IMR-90 (cell line): ENCODE results near the gene ZNF286A. TPM values are rescaled to one million over a fixed set of nuclear protein-coding genes. Genes with fewer than 3 reads are reported as not detected.

Experiments used
- ATAC-seq: fragments of 200-7000 bp; cut with Tn5 transposase; 2 replicates; pipeline ENCODE4 v1.9.1; 2020; ENCODE audit warnings: low read depth, mild to moderate bottlenecking, moderate library complexity
- BruUV-seq: library from RNA; stranded (reverse); fragments of 400-500 nt; replicated peaks from 2 replicates; lab custom pipeline; 2021; lab: Mats Ljungman, UMichigan
- CTCF ChIA-PET: fragments of 300-600 bp; formaldehyde crosslinking; extraction: SDS; loops from one replicate; lab custom pipeline; 2021; ENCODE audit warnings: antibody characterized with exemption; lab: Yijun Ruan, JAX
- POLR2A ChIA-PET: fragments of 300-600 bp; sonication (Branson Sonifier 250); formaldehyde crosslinking; loops from one replicate; lab custom pipeline; 2022; ENCODE audit warnings: antibody characterized with exemption; ENCODE audit not compliant: unreplicated experiment; lab: Charles Lee
- DNase-seq: peaks from one replicate; pipeline ENCODE4 v3.0.0; 2013
- H2AFZ ChIP-seq: replicated peaks from 2 replicates; pipeline ENCODE3; 2013; ENCODE audit warnings: low read length, mild to moderate bottlenecking; ENCODE audit not compliant: poor library complexity
- H2AK5ac ChIP-seq: 2 replicates; pipeline ENCODE4 v1.6.1; 2013; ENCODE audit warnings: low read depth, low read length, inconsistent platforms
- H2AK9ac ChIP-seq: replicated peaks from 2 replicates; pipeline ENCODE3; 2013; ENCODE audit warnings: mild to moderate bottlenecking, low read depth, low read length, moderate library complexity; ENCODE audit not compliant: poor library complexity
- H2BK120ac ChIP-seq: 2 replicates; pipeline ENCODE4 v1.6.1; 2013; ENCODE audit warnings: low read depth, low read length, inconsistent platforms
- H2BK15ac ChIP-seq: 3 replicates; pipeline ENCODE4 v1.6.1; 2013; ENCODE audit warnings: low read depth, low read length, inconsistent platforms
- H2BK20ac ChIP-seq: 2 replicates; pipeline ENCODE4 v1.6.1; 2013; ENCODE audit warnings: low read depth, mild to moderate bottlenecking, inconsistent platforms, low read length, moderate library complexity
- H2BK5ac ChIP-seq: 2 replicates; pipeline ENCODE4 v1.6.1; 2013; ENCODE audit warnings: mild to moderate bottlenecking, low read depth, low read length, inconsistent platforms; ENCODE audit not compliant: poor library complexity, severe bottlenecking
- H3K14ac ChIP-seq: replicated peaks from 2 replicates; pipeline ENCODE4 v1.6.1; 2013; ENCODE audit warnings: low read depth, low read length, inconsistent platforms
- H3K18ac ChIP-seq: 2 replicates; pipeline ENCODE4 v1.6.1; 2013; ENCODE audit warnings: low read depth, low read length, control low read depth
- H3K23ac ChIP-seq: 2 replicates; pipeline ENCODE4 v1.6.1; 2013; ENCODE audit warnings: low read depth, low read length, inconsistent platforms
- H3K27ac ChIP-seq: 2 replicates; pipeline ENCODE4 v1.5.1; 2013; ENCODE audit warnings: mild to moderate bottlenecking, control low read depth, low read length; ENCODE audit not compliant: insufficient read depth
- H3K27me3 ChIP-seq: 2 replicates; pipeline ENCODE4 v1.6.1; 2013; ENCODE audit warnings: low read length; ENCODE audit not compliant: control insufficient read depth, insufficient read depth
- H3K36me3 ChIP-seq: 2 replicates; pipeline ENCODE4 v1.6.1; 2013; ENCODE audit warnings: low read length, mixed read lengths; ENCODE audit not compliant: control insufficient read depth, insufficient read depth
- H3K4ac ChIP-seq: 2 replicates; pipeline ENCODE4 v1.6.1; 2013; ENCODE audit warnings: low read depth, low read length, inconsistent platforms
- H3K4me1 ChIP-seq: 2 replicates; pipeline ENCODE4 v1.6.1; 2013; ENCODE audit warnings: low read length, mixed read lengths; ENCODE audit not compliant: control insufficient read depth, insufficient read depth
- H3K4me2 ChIP-seq: 2 replicates; pipeline ENCODE4 v1.6.1; 2013; ENCODE audit warnings: low read depth, mild to moderate bottlenecking, control low read depth, low read length, moderate library complexity
- H3K4me3 ChIP-seq: 2 replicates; pipeline ENCODE4 v1.5.1; 2013; ENCODE audit warnings: low read depth, mild to moderate bottlenecking, control low read depth, low read length, moderate library complexity; ENCODE audit not compliant: insufficient read depth
- H3K56ac ChIP-seq: 2 replicates; pipeline ENCODE4 v1.6.1; 2013; ENCODE audit warnings: low read length, inconsistent platforms; ENCODE audit not compliant: insufficient read depth; ENCODE audit errors: extremely low read depth
- H3K79me1 ChIP-seq, 2 experiments: 2 replicates each; pipeline ENCODE4 v1.6.1; 2013; ENCODE audit warnings: low read length in 2 of 2, inconsistent platforms in 1 of 2, low read depth in 1 of 2
- H3K9ac ChIP-seq: 2 replicates; pipeline ENCODE4 v1.6.1; 2013; ENCODE audit warnings: low read depth, low read length, control low read depth
- H3K9me1 ChIP-seq: 2 replicates; pipeline ENCODE4 v1.6.1; 2013; ENCODE audit warnings: low read length, inconsistent platforms; ENCODE audit not compliant: insufficient read depth
- H3K9me3 ChIP-seq: 2 replicates; pipeline ENCODE4 v1.6.1; 2013; ENCODE audit warnings: low read length; ENCODE audit not compliant: control insufficient read depth, insufficient read depth
- H4K20me1 ChIP-seq: 2 replicates; pipeline ENCODE4 v1.6.1; 2013; ENCODE audit warnings: low read length, inconsistent platforms; ENCODE audit not compliant: insufficient read depth
- H4K5ac ChIP-seq: 2 replicates; pipeline ENCODE4 v1.6.1; 2013; ENCODE audit warnings: mild to moderate bottlenecking, low read depth, low read length, control low read depth
- H4K8ac ChIP-seq, 2 experiments: 2 replicates each; pipeline ENCODE4 v1.6.1; 2013; ENCODE audit warnings: low read depth in 2 of 2, low read length in 2 of 2, control low read depth in 1 of 2, inconsistent platforms in 1 of 2
- H4K91ac ChIP-seq: 2 replicates; pipeline ENCODE4 v1.6.1; 2013; ENCODE audit warnings: low read depth, low read length, inconsistent platforms; ENCODE audit not compliant: insufficient read depth
- BHLHE40 ChIP-seq: fragments of 150-350 bp; IDR thresholded peaks from 2 replicates; pipeline ENCODE4 v1.6.1; 2016; ENCODE audit warnings: mild to moderate bottlenecking, low read depth, low read length
- CEBPB ChIP-seq: IDR thresholded peaks from 2 replicates; pipeline ENCODE4 v1.6.1; 2012; ENCODE audit warnings: low read depth, low read length, improper control_type of control experiment
- MAZ ChIP-seq: IDR thresholded peaks from 2 replicates; pipeline ENCODE4 v1.6.1; 2012; ENCODE audit warnings: low read depth, mild to moderate bottlenecking, low read length, improper control_type of control experiment, moderate library complexity, borderline replicate concordance
- NFE2L2 ChIP-seq: fragments of 150-350 bp; IDR thresholded peaks from 2 replicates; pipeline ENCODE4 v1.6.1; 2016; ENCODE audit warnings: low read depth, mild to moderate bottlenecking, low read length
- RAD21 ChIP-seq: IDR thresholded peaks from 2 replicates; pipeline ENCODE4 v1.6.1; 2012; ENCODE audit warnings: low read length, improper control_type of control experiment
- SMC3 ChIP-seq: fragments of 150-350 bp; IDR thresholded peaks from 2 replicates; pipeline ENCODE4 v1.6.1; 2016; ENCODE audit warnings: low read depth, mild to moderate bottlenecking, antibody characterized with exemption, low read length, moderate library complexity
- WGBS, 2 experiments: methylation state at CpG; one replicate each; pipeline versions ENCODE4 v1.1.5 to v1.1.7; 2013; ENCODE audit warnings: missing lambda C conversion rate in 2 of 2; ENCODE audit not compliant: insufficient read length in 1 of 2; ENCODE audit errors: extremely low coverage in 2 of 2; 5-methylcytosine and 5-hydroxymethylcytosine counted together
- dilution Hi-C: fragments of 300-500 bp; cut with HindIII; formaldehyde crosslinking; loops from one replicate; pipeline ENCODE4 v1.14.3; 2018; ENCODE audit warnings: low sequenced_read_pairs; ENCODE audit not compliant: unreplicated experiment
- in situ Hi-C: fragments of 300-500 bp; cut with MboI; formaldehyde crosslinking; loops from 3 replicates; pipeline ENCODE4 v1.14.3; 2019; ENCODE audit warnings: low sequenced_read_pairs, inconsistent platforms, mixed read lengths
- intact Hi-C: fragments of 100-400 bp; cut with micrococcal nuclease; formaldehyde crosslinking; loops from 2 replicates; pipeline ENCODE4 v1.10.0; 2022
- polyA plus RNA-seq, 3 experiments: library from polyadenylated mRNA; depleted of rRNA; stranded (reverse); fragments of >200 nt; gene quantifications; 2 replicates each; pipeline ENCODE4 v1.2.3, GENCODE V29; 2012; ENCODE audit warnings: low replicate concordance in 1 of 3
- total RNA-seq: library from RNA; depleted of rRNA; stranded (reverse); fragments of >200 nt; gene quantifications from 2 replicates; pipeline ENCODE4 v1.2.3, GENCODE V29; 2012
- TF ChIP-seq, protein P1 (sequence below): conservative IDR thresholded peaks from 2 replicates; pipeline ENCODE4 v1.5.1; 2012; ENCODE audit warnings: mild to moderate bottlenecking, low read depth, low read length, improper control_type of control experiment

ZNF286A gene
- total and polyA plus RNA-seq, 2 of the 4 experiments (the other 2 are of a cell fraction), result 19.8 to 37.6 TPM

DNA sequence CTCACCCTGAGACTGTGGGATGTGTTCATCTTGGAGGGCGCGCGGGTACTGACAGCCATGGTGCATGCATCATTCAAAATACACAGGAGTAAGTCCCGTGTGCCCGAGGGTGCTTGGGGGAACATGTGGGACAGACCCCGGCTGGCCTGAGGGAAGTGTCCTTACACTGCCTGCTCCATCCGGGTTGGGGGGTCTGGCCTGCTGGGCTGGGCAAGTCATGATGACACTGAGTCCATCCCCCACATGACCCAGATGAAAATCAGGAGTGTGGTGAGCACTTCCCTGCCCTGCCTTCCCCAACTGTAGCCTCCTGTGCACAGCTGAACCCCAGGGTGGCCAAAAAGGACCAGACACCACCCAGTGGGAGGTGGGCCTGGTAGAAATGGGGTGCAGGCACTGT lies 43.4 kb downstream of the ZNF286A start:
- in situ Hi-C loops, result no loop called here
- no peak overlapping the region for H2BK5ac ChIP-seq
- no peak overlapping the region for H4K5ac ChIP-seq
- H3K9me3 ChIP-seq, result peaks cover 4% of the 10 kb centered on the region; the same call in 1 of the 2 replicates
- no peaks in the 10 kb centered on the region for H3K9me1 ChIP-seq
- H2BK20ac ChIP-seq, result no peak overlapping the region
- no peak overlapping the region for H3K56ac ChIP-seq
- H3K27ac ChIP-seq, result no peak overlapping the region
- no peak overlapping the region for H4K8ac ChIP-seq
- dilution Hi-C loops, result no loop called here
- H3K23ac ChIP-seq, result no peak overlapping the region
- no peaks in the 10 kb centered on the region for H3K36me3 ChIP-seq
- no peaks in the 10 kb centered on the region for H4K20me1 ChIP-seq
- no peaks in the 10 kb centered on the region; the same call in 1 of the 2 replicates for H3K4me1 ChIP-seq
- intact Hi-C loops, result no loop called here
- ATAC-seq (no peak), DNase-seq (no peak)
- CTCF ChIA-PET, result no interaction called here
- no peak overlapping the region for H2AFZ ChIP-seq
- TF ChIP-seq MAZ, result no peak
- TF ChIP-seq CEBPB, result no peak
- TF ChIP-seq BHLHE40, result no peak
- TF ChIP-seq, protein P1, sequence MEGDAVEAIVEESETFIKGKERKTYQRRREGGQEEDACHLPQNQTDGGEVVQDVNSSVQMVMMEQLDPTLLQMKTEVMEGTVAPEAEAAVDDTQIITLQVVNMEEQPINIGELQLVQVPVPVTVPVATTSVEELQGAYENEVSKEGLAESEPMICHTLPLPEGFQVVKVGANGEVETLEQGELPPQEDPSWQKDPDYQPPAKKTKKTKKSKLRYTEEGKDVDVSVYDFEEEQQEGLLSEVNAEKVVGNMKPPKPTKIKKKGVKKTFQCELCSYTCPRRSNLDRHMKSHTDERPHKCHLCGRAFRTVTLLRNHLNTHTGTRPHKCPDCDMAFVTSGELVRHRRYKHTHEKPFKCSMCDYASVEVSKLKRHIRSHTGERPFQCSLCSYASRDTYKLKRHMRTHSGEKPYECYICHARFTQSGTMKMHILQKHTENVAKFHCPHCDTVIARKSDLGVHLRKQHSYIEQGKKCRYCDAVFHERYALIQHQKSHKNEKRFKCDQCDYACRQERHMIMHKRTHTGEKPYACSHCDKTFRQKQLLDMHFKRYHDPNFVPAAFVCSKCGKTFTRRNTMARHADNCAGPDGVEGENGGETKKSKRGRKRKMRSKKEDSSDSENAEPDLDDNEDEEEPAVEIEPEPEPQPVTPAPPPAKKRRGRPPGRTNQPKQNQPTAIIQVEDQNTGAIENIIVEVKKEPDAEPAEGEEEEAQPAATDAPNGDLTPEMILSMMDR, result no peak
- TF ChIP-seq SMC3, result no peak
- TF ChIP-seq RAD21, result no peak
- TF ChIP-seq NFE2L2, result no peak
- H3K4me3 ChIP-seq, result no peak overlapping the region
- H3K4ac ChIP-seq, result no peak overlapping the region
- H3K79me1 ChIP-seq, result no peaks in the 10 kb centered on the region
- H3K4me2 ChIP-seq, result no peak overlapping the region
- no peak overlapping the region for H3K18ac ChIP-seq
- H2AK9ac ChIP-seq, result no peak overlapping the region
- POLR2A ChIA-PET, result no interaction called here
- H3K14ac ChIP-seq, result no peak overlapping the region
- no peak overlapping the region for H2AK5ac ChIP-seq
- H2BK15ac ChIP-seq, result no peak overlapping the region
- no peak overlapping the region for H3K9ac ChIP-seq
- peaks cover 11% of the 10 kb centered on the region for H3K27me3 ChIP-seq
- H2BK120ac ChIP-seq, result no peak overlapping the region
- WGBS, 2 experiments, result 67% methylated on average over 4 of the region's 7 CpGs; no CpG with 5 or more reads in 1 of the 2 experiments
- no TSS peak for BruUV-seq
- no peak overlapping the region for H4K91ac ChIP-seq
